ENCODE data around the gene SGMS1. TPM values are rescaled to one million over a fixed set of nuclear protein-coding genes. Genes with fewer than 3 reads are reported as not detected.
"Not testable (repeated sequence)": the region's sequence is repeated elsewhere in the genome, so short reads cannot be mapped to it uniquely, and the experiment has no call there.

Gene SGMS1
- polyA plus RNA-seq, 3 donors = 48.9 to 52.5 (median 50.2) TPM

DNA sequence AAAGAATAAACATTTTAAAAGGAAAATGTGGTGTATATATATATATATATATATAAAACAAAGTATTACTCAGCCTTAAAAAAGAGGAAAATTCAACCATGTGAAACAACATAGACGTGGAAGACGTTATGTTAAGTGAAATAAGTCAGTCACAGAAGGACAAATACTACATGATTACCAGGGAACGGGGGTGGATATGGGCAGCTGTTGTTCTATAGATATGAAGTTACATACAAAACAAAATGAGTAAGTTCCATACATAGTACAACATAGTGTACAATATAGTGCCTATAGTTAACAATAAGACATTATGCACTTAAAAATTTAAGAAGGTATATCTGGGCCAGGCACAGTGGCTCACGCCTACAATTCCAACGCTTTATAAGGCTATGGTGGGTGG lies 48.8 kb downstream of the SGMS1 start:
- DNase-seq (ENCODE audit: extremely low read depth in 1 of 11, low read depth in 9 of 11, low spot score in 4 of 11) = no peak

DNA sequence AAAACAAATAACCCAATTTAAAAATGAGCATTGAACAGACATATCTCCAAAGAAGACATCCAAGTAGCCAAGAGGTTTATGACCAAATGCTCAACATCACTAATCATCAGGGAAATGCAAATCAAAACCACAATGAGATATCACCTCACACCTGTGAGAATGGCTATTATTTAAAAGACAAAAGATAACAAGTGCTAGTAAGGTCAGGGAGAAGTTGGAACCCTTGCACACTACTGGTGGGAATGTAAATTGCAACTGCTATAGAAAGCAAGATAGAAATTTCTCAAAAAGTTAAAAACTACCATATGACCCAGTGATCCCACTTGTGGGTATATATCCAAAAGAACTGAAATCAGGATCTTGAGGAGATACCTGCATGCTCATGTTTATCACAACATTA lies 49.5 kb downstream of the SGMS1 start:
- no peak for DNase-seq (ENCODE audit: extremely low read depth in 1 of 11, low read depth in 9 of 11, low spot score in 4 of 11)

DNA sequence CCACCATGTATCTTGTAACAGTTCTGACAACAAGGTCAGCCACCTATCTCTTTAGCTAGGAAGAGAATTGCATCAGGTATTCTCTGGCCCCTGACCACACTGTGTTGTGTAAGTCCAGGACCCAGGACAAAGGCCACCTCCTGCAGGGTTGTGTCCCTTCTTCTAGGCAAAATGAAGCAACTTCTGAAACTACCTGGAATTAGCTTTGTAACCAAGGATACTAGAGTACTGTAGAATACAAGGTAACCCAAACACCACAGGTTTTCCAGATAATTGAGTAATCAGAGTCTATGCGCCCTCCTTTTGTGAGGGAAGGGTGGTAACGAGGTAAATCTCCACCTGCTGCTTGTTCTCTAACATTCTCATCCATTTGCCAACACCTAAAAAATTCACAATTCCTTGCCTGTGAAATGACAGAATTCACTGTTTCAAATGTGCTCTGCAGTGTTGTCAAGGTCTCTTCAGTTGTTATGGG lies 51.7 kb downstream of the SGMS1 start:
- DNase-seq (ENCODE audit: extremely low read depth in 1 of 11, low read depth in 9 of 11, low spot score in 4 of 11) = no peak

DNA sequence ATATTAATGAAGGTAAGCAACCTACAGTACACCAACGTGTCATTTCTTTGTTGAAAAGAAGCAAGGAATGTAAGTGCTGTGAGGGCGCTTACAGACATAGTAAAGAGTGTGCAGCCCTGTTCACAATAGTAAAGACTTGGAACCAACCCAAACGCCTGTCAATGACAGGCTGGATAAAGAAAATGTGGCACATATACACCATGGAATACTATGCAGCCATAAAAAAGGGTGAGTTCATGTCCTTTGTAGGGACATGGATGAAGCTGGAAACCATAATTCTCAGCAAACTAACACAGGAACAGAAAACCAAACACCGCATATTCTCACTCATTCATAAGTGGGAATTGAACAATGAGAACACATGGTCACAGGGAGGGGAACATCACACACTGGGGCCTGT lies 55.0 kb downstream of the SGMS1 start:
- not testable (repeated sequence) for DNase-seq (ENCODE audit: extremely low read depth in 1 of 11, low read depth in 9 of 11, low spot score in 4 of 11)

DNA sequence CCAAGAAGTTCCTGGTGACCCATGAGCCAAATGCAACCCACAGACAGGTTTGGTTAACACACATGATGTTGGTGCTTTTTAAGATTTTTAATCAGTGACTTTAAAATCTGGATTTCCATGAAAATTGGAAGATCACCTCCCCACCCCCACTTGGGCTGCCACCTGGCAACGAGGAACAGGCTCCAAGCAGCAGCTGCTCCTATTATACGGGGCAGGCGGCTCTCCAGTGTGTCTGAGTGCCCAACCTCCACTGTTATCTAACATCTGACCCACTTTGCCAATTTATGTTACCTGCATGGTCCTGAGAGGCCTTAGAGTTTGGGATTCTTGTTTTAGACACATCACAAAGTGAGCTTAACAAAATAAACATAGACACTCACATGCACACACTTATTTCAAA lies 56.4 kb downstream of the SGMS1 start:
- DNase-seq (ENCODE audit: extremely low read depth in 1 of 11, low read depth in 9 of 11, low spot score in 4 of 11) = no peak

DNA sequence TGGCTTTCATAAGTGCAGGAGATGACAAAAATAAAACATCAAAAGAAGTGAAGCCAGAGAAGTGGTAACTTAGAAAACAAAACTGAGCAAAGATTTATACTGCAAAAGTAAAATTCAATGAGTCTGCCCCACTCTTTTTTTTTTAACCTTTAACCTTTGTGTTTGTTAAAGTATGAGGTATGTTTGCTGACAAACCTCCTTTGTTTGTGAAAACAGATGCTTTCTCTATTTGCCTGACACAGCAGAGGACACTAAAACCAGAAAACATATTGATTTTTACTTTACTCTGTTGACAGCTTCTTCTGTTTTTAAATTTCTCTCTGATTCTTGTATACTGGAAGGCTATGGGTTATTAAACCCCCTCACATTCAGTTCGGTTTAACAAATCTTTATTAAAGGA lies 57.6 kb downstream of the SGMS1 start:
- DNase-seq (ENCODE audit: extremely low read depth in 1 of 11, low read depth in 9 of 11, low spot score in 4 of 11) = no peak

DNA sequence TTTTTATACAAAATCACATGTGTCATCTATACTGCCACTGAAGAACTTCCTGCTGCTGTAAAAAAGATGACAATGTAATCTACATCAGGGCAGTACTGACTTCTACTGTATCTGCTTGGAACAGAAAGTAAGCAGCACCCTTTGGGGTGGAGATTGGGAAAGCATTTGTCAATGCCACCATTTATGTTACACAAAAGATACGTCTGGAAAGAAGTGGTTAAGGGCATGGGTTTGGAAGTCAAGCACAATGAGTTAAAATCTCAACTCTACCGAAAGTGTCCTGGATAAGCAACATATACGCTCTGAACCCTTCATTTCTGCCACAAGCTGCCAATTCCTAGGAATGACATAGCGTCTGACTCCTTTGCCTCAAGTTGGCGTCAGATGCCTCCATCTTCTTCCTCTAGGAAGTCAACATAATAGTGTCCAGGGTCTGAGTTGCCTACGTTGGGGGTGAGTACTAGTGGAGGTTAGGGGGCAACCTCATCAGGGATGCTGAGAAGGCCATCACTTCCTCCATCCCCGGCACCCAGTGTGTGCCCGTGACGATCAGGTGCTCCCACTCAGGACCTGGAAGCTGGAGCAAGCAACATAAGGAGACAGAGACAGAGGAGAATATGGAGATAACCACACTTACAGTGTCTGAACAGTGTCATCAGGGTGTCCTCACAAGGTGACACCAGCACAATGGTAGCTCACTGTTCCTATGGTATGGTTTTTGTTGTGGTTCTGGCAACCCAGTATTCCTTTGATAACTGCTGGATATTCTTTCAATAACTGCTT lies 58.3 kb downstream of the SGMS1 start:
- DNase-seq (ENCODE audit: extremely low read depth in 1 of 11, low read depth in 9 of 11, low spot score in 4 of 11) = no peak

DNA sequence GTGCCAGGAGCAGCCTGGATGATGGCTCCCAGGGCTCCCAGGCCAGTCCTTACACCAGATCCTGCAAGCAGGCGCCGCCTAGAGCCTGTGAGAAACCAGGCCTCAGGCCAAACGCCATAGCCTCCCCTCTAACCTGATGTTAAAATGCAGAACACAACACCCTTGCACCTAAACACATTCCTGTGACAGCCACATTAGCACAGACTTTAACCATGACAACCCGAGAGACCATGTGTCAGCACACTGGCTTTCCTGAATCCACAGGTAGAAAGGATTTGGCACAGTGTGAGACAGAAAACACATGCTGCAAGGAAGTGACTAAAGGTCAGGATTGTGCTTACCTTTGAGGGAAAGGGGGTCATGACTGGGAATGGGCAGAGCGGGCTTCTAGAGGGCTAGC lies 59.9 kb downstream of the SGMS1 start:
- DNase-seq (ENCODE audit: extremely low read depth in 1 of 11, low read depth in 9 of 11, low spot score in 4 of 11) = no peak

DNA sequence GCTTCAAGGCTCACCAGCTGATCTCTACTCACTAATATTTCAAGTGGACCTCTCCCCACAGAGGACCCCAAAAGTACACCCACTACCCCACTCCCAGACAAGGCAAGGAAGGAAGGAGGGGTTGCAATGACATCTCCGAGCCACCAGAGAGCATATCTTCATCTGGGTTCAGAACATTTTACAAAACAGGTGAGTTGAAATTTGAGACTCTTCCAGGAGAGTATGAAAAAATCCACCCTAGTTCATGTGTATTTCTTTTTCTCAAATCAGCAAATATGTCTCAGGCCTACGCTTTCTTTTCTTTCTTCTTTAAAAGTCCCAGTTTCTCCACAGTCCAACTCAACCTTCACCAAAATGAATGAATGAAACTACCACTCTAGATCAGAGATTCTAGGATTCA lies 61.9 kb downstream of the SGMS1 start:
- DNase-seq (ENCODE audit: extremely low read depth in 1 of 11, low read depth in 9 of 11, low spot score in 4 of 11) = no peak

DNA sequence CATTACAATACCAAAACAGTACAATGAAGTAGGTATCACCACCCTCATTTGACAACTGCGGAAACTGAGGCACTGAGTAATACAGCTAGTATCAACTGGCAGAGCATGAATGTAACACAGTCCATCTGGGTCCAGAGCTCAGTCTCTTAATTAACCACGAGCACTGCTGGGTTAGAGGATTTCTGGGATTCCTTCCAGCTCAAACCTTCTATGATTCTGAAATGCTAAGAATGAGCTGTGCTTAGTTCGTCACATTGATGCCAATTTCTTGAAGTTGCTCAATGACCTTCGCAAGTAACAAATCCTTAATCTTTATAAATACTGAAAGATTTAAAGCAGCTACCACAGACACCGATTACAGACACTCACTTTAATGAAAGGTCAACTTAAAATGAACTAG lies 62.5 kb downstream of the SGMS1 start:
- no peak for DNase-seq (ENCODE audit: extremely low read depth in 1 of 11, low read depth in 9 of 11, low spot score in 4 of 11)

DNA sequence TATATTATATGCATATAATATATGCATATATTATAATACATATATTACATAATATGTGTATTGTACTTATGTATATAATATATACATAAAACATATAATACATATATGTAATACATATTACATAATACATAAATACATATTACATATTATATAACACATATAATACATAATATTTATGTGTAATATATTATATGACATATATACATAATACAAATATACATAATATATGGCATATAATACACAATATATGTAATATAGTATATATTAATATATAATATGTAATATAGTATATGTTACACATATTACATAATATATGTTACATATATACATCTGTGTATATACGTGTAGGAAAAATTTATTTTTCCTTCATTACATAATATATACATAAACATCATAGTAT lies 63.4 kb downstream of the SGMS1 start:
- DNase-seq (ENCODE audit: extremely low read depth in 1 of 11, low read depth in 9 of 11, low spot score in 4 of 11) = no peak

DNA sequence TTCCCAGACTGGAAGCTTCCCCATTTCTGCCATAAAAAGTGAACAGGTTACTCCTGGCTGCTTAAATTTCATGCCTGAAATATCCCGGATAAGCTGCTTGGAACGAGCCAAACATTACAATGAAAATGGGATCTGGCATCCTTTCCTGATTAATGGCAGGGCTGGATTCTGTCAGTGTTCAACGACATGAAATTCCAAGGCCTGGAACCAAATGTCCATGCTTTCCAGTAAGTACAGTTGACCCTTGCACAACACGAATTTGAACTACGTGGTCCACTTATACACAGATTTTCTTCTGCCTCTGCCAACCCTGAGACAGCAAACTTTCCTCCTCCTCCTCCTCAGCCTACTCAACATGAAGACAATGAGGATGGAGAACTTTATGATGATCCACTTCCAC lies 65.4 kb downstream of the SGMS1 start:
- no peak for DNase-seq (ENCODE audit: extremely low read depth in 1 of 11, low read depth in 9 of 11, low spot score in 4 of 11)

DNA sequence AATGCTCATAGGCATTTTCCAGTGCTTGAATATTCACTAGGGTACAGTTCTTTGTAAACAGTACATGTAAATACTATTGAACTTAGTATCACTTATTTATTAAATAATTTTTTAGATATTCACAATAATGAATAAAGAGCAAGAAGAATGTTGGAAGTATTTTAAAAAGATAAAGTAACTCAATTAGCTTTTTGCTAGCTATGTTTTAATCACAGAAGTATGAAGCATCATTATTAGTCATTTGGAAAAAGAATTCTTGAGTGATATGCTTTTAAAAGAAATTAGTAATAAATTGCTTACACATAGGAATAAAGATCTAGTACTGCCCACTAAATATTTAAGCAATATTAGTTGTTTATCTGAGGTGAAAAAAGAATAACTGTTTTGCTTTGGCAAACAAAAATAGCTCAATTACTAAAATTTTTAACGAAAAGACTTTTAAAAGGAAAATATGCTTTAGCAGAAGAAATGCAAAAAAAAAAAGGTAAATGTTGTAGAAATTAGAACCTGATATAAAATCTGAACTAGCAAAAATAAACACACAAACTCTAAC lies 66.5 kb downstream of the SGMS1 start:
- no peak for DNase-seq (ENCODE audit: extremely low read depth in 1 of 11, low read depth in 9 of 11, low spot score in 4 of 11)

DNA sequence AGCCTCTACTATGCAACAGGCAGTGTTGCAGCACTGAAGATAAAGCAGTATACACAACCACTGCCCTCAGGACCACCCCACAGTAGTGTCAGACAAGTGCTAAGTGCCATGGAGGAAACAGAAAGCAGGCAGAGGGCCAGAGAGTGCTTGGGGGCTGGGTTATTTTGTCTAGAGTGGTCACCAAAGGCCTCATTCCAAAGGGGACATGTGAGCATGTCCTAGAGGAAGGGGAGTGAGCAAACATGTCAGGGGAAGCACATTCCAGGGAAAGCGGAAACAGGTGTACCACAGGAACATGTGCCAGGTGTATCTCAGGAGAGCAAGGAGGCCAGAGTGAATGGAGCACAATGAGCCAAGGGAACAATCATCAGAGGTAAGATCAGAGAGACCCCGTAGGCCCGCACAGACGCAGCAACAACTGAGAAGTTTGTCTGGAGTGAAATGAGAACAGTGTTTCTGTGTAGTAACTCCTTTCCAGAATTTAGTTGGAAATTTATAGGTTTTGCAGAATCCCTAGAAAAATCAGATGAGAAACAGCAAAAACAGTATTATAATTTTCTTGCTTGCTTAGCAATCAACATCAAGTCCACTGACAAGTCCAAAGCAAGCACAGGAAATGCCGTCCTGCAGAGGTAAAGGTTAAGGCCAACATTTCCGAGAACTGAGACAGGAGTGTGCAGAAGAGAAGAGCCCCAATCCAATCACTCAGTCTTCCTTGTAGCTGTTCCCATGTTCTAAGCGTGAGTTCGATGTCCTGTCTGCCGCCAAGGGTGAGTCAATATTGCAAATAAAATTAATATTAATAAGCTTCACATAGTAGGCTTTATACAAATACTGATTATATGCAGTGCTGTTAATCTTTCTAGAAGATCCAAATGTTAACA lies 67.3 kb downstream of the SGMS1 start:
- no peak for DNase-seq (ENCODE audit: extremely low read depth in 1 of 11, low read depth in 9 of 11, low spot score in 4 of 11)

DNA sequence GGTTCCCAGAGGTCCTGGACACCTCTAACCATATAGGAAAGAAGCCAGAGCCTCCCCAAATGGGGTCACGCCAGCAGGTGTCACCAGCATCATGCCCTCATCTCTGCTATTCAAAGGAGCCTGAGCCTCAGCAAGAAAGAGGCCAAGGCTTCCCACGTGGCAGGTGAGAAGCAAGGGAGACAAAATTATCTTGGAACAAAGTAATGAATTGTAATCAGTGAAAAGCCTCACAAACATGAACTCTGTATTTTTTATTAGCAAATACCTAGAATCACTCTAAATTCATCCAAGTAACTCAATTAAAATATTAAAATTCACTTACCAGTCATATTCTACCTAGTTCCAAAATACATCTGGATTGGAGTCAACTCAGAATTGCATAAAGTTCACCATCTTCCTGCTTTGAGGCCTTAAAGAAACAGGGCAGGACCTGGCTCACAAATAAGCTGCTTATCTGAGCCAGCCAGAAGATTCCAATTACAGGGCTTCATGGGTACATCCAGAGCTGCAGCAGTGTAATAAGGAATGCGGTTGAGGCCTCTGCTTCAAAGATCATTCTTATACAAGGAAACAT lies 68.7 kb downstream of the SGMS1 start:
- no peak for DNase-seq (ENCODE audit: extremely low read depth in 1 of 11, low read depth in 9 of 11, low spot score in 4 of 11)

DNA sequence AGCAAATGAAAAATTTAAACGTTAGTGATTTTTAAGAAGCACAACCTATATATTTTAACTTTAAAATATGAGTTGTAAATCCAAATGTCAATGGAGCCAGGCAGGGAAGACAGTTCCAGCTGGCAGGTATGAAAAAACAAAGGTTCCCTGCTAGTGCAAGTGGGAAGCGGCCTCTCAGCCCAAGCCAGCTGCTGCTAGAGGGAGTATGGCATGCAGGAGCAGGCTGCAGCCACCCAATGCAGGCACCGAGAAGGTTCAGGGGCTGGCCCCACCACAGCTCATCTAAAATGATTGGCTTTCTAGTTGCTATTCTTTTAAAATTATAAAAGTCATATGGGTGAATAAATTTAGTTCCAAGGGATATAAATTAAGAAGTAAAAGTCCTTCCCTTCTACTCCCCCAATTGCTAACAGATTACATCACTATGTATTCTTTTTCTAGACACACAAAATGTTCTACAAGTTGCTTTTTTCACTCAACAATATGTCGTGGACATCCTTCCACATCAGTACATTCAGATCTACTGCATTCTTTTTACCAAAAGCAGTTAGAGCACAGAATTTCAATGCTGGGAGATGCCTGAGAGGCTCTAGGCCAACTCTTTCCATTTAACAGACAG lies 69.3 kb downstream of the SGMS1 start:
- no peak for DNase-seq (ENCODE audit: extremely low read depth in 1 of 11, low read depth in 9 of 11, low spot score in 4 of 11)

DNA sequence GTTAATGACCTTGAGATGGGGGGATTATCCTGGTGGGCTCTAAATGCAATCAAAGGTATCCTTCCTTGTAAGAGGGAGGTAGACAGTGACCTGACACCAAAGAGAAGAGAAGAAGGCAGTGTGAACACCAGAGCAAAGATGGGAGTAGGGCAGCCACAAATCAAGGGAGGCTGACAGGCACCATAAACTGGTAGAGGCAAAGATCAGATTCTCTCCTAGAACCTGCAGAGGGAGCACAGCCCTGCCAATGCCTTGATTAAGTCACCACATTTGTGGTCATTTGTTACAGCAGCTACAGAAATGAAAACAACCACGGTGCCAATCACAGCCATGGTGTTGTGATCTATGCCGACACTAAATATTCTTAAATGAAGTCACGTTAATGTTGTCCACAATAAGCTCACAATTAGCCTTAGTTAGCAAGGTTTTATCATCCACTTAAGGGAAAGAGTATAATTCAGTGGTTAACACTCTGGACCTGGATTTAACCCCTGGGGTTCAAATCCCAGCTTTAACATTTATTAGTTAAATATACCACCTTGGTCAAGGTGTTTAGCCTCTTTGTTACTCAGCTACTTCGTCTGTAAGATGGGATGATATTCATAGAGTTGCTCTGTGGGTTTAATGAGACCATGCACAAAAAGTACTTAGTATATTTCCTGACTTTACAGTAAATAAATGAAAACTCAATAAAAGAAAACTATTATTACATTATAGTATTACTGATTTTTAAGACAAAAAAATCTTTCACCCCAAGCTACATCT lies 70.8 kb downstream of the SGMS1 start:
- DNase-seq (ENCODE audit: extremely low read depth in 1 of 11, low read depth in 9 of 11, low spot score in 4 of 11) = peak in 6 of 11 donors; percentile 22 to 48 (median 44)

DNA sequence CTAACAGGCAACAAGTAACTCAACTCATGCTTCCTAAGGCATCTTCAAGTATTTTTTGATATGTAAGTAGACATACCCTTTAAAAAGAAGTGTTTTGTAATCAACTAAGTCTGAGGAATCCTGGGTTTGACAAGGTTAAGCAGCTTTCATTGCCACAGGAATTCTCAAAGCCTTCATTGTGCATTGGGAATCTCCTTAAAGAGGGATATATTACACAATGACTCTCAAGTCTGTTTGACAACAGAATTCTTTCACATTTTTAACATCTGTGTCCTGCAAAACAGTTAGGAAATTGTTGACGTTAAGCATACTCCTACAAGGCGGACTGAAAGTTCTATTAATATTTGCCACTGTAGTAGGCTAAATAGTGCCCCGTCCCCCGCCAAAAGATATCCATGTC lies 71.4 kb downstream of the SGMS1 start:
- no peak for DNase-seq (ENCODE audit: extremely low read depth in 1 of 11, low read depth in 9 of 11, low spot score in 4 of 11)

DNA sequence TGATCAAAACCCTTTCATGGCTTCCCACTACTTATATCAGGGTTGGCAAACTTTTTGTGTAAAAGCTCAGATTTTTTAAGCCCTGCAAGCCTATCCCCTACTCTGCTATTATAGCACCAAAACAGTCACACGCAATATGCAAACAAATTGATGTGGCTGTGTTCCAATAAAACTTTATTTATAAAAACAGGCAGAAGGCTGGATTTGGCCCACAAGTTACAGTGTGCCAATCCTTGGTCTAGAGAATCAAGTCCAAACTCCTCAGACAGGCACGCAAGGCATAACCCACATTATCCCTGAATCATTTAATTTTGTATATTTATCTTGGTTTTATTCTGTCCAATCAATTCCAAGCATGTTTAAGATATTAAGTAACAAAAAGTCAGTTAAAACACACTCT lies 71.9 kb downstream of the SGMS1 start:
- no peak for DNase-seq (ENCODE audit: extremely low read depth in 1 of 11, low read depth in 9 of 11, low spot score in 4 of 11)

All from renal cortex interstitium (tissue), 11 donors.